CD4-positive, CD25-positive, alpha-beta regulatory T cell (primary cell): ENCODE results near the gene HAT1. TPM values are rescaled to one million over a fixed set of nuclear protein-coding genes. Genes with fewer than 3 reads are reported as not detected.
"Not testable (repeated sequence)": the region's sequence is repeated elsewhere in the genome, so short reads cannot be mapped to it uniquely, and the experiment has no call there.

ENCODE experiments used
- ATAC-seq, 2 donors: fragments of 150-1000 bp; cut with Tn5 transposase; one replicate each; pipeline ENCODE4 v1.10.0; 2021; ENCODE audit warnings: low read depth in 2 of 2, moderate number of reproducible peaks in 2 of 2, moderate library complexity in 1 of 2
- DNase-seq, 3 donors: peaks; one replicate each; pipeline versions ENCODE4 v3.0.0 to v3.0.0-alpha.2; 2012 to 2022; ENCODE audit warnings: mixed read lengths in 1 of 3
- H3K27ac ChIP-seq: one replicate; pipeline ENCODE4 v1.7.0; 2013; ENCODE audit warnings: mild to moderate bottlenecking, low read length; ENCODE audit not compliant: insufficient read depth, poor library complexity, severe bottlenecking
- H3K27me3 ChIP-seq: one replicate; pipeline ENCODE4 v1.7.0; 2013; ENCODE audit warnings: low read length; ENCODE audit not compliant: control insufficient read depth, insufficient read depth
- H3K36me3 ChIP-seq: one replicate; pipeline ENCODE4 v1.7.0; 2013; ENCODE audit warnings: mild to moderate bottlenecking, low read length, moderate library complexity; ENCODE audit not compliant: control insufficient read depth, insufficient read depth
- H3K4me1 ChIP-seq: 2 replicates; pipeline ENCODE4 v1.7.0; 2013; ENCODE audit warnings: mild to moderate bottlenecking, low read length; ENCODE audit not compliant: insufficient read depth, control insufficient read depth, poor library complexity, severe bottlenecking
- H3K4me3 ChIP-seq: one replicate; pipeline ENCODE4 v1.7.0; 2013; ENCODE audit warnings: low read depth, mild to moderate bottlenecking, low read length, moderate library complexity
- H3K9me3 ChIP-seq, 2 experiments: 1 replicate in 1 of 2; 2 replicates in 1 of 2; pipeline ENCODE4 v1.7.0; 2013; ENCODE audit warnings: low read length in 2 of 2, mild to moderate bottlenecking in 1 of 2, moderate library complexity in 1 of 2; ENCODE audit not compliant: control insufficient read depth in 2 of 2
- H3K27ac Mint-ChIP-seq, 3 donors: one replicate each; pipeline ENCODE4 v1.8.0; 2020 to 2022; ENCODE audit warnings: mild to moderate bottlenecking in 3 of 3, mixed read lengths in 3 of 3, moderate library complexity in 2 of 3
- H3K27me3 Mint-ChIP-seq: one replicate; pipeline ENCODE4 v1.8.0; 2022; ENCODE audit warnings: mild to moderate bottlenecking, mixed read lengths
- H3K36me3 Mint-ChIP-seq: one replicate; pipeline ENCODE4 v1.8.0; 2020; ENCODE audit warnings: mixed read lengths
- H3K4me1 Mint-ChIP-seq, 4 donors: one replicate each; pipeline ENCODE4 v1.8.0; 2020 to 2022; ENCODE audit warnings: mixed read lengths in 4 of 4, mild to moderate bottlenecking in 1 of 4
- H3K4me3 Mint-ChIP-seq, 4 donors: one replicate each; pipeline ENCODE4 v1.8.0; 2020 to 2022; ENCODE audit warnings: mild to moderate bottlenecking in 4 of 4, mixed read lengths in 4 of 4, moderate library complexity in 3 of 4
- H3K9me3 Mint-ChIP-seq, 7 donors: one replicate each; pipeline ENCODE4 v1.8.0; 2020 to 2022; ENCODE audit warnings: mixed read lengths in 7 of 7, mild to moderate bottlenecking in 3 of 7, moderate library complexity in 2 of 7
- polyA plus RNA-seq, 4 donors: library from polyadenylated mRNA; unstranded; fragments of 300-500 nt; fragmentation: Illumina TruSeq; gene quantifications; one replicate each; pipeline ENCODE4 v1.2.3, GENCODE V29; 2021
- total RNA-seq: library from RNA; stranded (reverse); gene quantifications from one replicate; pipeline ENCODE4 v1.2.3, GENCODE V29; 2022

HAT1 gene
- total and polyA plus RNA-seq, 5 donors from 2014 or later = 28.7 to 83.0 (median 79.2) TPM

GRCh38 chr2:171899623-171900282 is 22.5 kb upstream of the HAT1 start:
- H3K36me3 Mint-ChIP-seq, DNase-seq, H3K9me3 ChIP-seq, H3K4me3 Mint-ChIP-seq, H3K27me3 ChIP-seq, H3K4me1 ChIP-seq, ATAC-seq, H3K4me3 ChIP-seq, H3K27ac ChIP-seq, H3K36me3 ChIP-seq, H3K9me3 Mint-ChIP-seq, H3K27ac Mint-ChIP-seq: not testable (repeated sequence)
- peaks cover 0 to 11% (median 2%) of the 10 kb centered on the region in 4 donors for H3K4me1 Mint-ChIP-seq
- peaks cover 20% of the 10 kb centered on the region for H3K27me3 Mint-ChIP-seq

DNA sequence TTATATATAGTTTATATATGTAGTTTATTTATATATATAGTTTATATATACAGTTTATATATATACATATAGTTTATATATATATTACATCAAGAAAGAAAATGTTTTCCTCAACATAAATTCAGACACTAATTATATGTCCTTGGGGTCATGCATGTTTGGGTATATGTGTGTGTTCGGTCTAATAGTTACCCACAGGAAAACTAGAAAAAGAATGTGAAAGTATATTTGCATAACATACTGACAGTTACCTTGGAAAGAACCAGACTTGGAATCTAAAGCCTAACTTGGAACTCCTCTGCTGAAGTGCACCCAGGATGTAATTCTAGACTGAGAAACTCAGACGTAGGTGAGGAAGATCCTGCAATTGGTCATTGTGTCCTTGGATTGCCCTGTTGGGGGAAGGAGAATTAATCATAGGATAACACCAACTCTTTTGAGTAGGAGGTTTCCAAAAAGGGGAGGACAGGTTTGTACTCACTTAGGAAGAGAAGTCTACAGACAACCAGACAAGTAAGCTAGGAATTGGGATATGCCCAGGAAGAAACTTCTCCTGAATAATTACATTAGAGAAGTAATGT is 19.3 kb upstream of the HAT1 start:
- Mint-ChIP-seq H3K36me3 (no peaks in the 10 kb centered on the region), H3K9me3 (no peaks in the 10 kb centered on the region), H3K27me3 (peaks cover 13% of the 10 kb centered on the region), H3K27ac (no peak overlapping the region), H3K4me1 (no peaks in the 10 kb centered on the region), H3K4me3 (no peak overlapping the region)
- peaks cover 0 to 2% of the 10 kb centered on the region in 2 experiments for H3K9me3 ChIP-seq
- no peak for ATAC-seq
- no peaks in the 10 kb centered on the region for H3K36me3 ChIP-seq
- no peak overlapping the region for H3K4me3 ChIP-seq
- H3K27ac ChIP-seq = no peak overlapping the region
- H3K27me3 ChIP-seq = peaks cover 3% of the 10 kb centered on the region
- DNase-seq = no peak
- no peaks in the 10 kb centered on the region for H3K4me1 ChIP-seq

DNA sequence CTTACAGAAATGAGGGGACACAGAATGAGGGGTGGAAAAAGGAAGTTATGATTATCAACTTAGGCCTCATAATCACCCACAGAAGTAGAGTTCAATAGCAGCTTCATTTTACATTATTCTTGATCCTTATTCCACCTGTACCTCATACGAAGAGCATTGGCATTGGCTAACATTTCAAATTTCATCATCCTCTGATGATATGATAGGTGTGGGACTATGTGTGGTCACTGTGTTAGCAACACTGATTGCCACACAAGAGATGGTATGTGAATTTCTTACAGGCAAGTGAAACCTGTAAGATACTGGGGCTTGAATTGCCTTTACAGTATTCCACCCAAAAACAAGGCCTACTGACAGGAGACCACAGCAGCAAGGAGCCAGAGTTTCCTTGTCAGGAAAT is 14.0 kb upstream of the HAT1 start:
- ATAC-seq (no peak), DNase-seq (no peak)
- Mint-ChIP-seq H3K4me3 (no peak overlapping the region), H3K4me1 (no peaks in the 10 kb centered on the region), H3K9me3 (no peaks in the 10 kb centered on the region), H3K36me3 (no peaks in the 10 kb centered on the region), H3K27ac (peak overlapping the region in 1 of 3 donors; percentile 57), H3K27me3 (peaks cover 11% of the 10 kb centered on the region)
- Histone ChIP-seq H3K9me3 (no peaks in the 10 kb centered on the region), H3K4me1 (no peaks in the 10 kb centered on the region), H3K4me3 (no peak overlapping the region), H3K36me3 (no peaks in the 10 kb centered on the region), H3K27ac (no peak overlapping the region), H3K27me3 (peaks cover 3% of the 10 kb centered on the region)

GRCh38 chr2:171909266-171909665 is 13.0 kb upstream of the HAT1 start:
- Histone ChIP-seq H3K9me3 (no peaks in the 10 kb centered on the region), H3K4me1 (no peaks in the 10 kb centered on the region), H3K4me3 (no peak overlapping the region), H3K27me3 (peaks cover 2% of the 10 kb centered on the region), H3K27ac (no peak overlapping the region), H3K36me3 (no peaks in the 10 kb centered on the region)
- no peak for ATAC-seq
- Mint-ChIP-seq H3K27me3 (peaks cover 6% of the 10 kb centered on the region), H3K36me3 (no peaks in the 10 kb centered on the region), H3K4me1 (no peaks in the 10 kb centered on the region), H3K9me3 (no peaks in the 10 kb centered on the region), H3K4me3 (no peak overlapping the region), H3K27ac (no peak overlapping the region)
- DNase-seq = no peak

DNA sequence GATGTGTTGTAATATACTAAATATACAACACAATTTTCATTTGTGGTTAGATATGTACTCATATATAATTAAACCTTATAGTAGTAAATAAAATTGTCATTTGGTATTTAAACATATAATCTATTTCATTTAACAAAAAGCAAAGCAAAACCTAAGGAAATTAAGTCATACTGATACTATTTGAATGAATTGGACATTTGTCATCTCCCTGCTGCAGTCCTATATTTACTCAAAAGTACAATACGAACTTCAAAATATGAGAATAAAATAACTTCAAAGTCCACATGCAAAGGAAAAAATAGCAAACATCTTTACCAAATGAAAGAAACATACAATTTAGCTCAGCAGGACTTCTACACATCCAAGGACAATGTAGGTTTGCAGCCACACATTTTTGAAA is 11.8 kb upstream of the HAT1 start:
- Mint-ChIP-seq H3K4me3 (no peak overlapping the region), H3K9me3 (no peaks in the 10 kb centered on the region), H3K36me3 (no peaks in the 10 kb centered on the region), H3K4me1 (no peaks in the 10 kb centered on the region), H3K27ac (no peak overlapping the region), H3K27me3 (peaks cover 8% of the 10 kb centered on the region)
- H3K36me3 ChIP-seq = no peaks in the 10 kb centered on the region
- H3K27me3 ChIP-seq = no peaks in the 10 kb centered on the region
- DNase-seq (no peak), ATAC-seq (no peak)
- no peak overlapping the region for H3K27ac ChIP-seq
- no peaks in the 10 kb centered on the region for H3K4me1 ChIP-seq
- no peak overlapping the region for H3K4me3 ChIP-seq
- H3K9me3 ChIP-seq = no peaks in the 10 kb centered on the region

GRCh38 chr2:171913517-171913916 is 8.7 kb upstream of the HAT1 start:
- H3K4me3 ChIP-seq = no peak overlapping the region
- H3K27me3 ChIP-seq = no peaks in the 10 kb centered on the region
- H3K27ac ChIP-seq = no peak overlapping the region
- no peak overlapping the region for H3K27ac Mint-ChIP-seq
- no peaks in the 10 kb centered on the region for H3K4me1 Mint-ChIP-seq
- no peak for ATAC-seq
- H3K27me3 Mint-ChIP-seq = peaks cover 12% of the 10 kb centered on the region
- H3K4me3 Mint-ChIP-seq = no peak overlapping the region
- H3K36me3 Mint-ChIP-seq = no peaks in the 10 kb centered on the region
- no peaks in the 10 kb centered on the region for H3K9me3 ChIP-seq
- no peaks in the 10 kb centered on the region for H3K4me1 ChIP-seq
- DNase-seq = no peak
- no peaks in the 10 kb centered on the region for H3K36me3 ChIP-seq
- no peaks in the 10 kb centered on the region for H3K9me3 Mint-ChIP-seq

GRCh38 chr2:171919453-171919852 is 2.8 kb upstream of the HAT1 start:
- Mint-ChIP-seq H3K4me1 (peaks cover 7 to 30% (median 18%) of the 10 kb centered on the region in 4 donors), H3K9me3 (no peaks in the 10 kb centered on the region), H3K27ac (no peak overlapping the region), H3K36me3 (no peaks in the 10 kb centered on the region), H3K4me3 (no peak overlapping the region), H3K27me3 (peaks cover 4% of the 10 kb centered on the region)
- no peak for DNase-seq
- Histone ChIP-seq H3K4me3 (no peak overlapping the region), H3K27ac (no peak overlapping the region), H3K4me1 (peaks cover 22% of the 10 kb centered on the region), H3K9me3 (no peaks in the 10 kb centered on the region), H3K27me3 (no peaks in the 10 kb centered on the region), H3K36me3 (no peaks in the 10 kb centered on the region)
- no peak for ATAC-seq

DNA sequence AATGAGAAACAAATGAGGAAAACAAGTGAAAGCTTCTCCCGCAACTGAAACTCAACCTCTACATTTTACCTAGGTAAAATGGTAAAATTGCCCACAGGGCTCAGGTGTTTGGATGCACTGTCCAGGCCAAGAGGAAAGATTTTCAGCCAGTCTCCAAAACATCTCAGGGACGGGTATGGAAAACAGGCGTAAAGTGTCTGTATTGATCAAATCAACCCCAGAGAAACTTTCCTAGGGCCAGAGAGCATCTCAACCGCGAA is 361 bp upstream of the HAT1 start:
- Mint-ChIP-seq H3K9me3 (no peaks in the 10 kb centered on the region), H3K36me3 (peaks cover 4% of the 10 kb centered on the region), H3K27me3 (no peaks in the 10 kb centered on the region), H3K4me3 (peak overlapping the region; percentile 90 to 100 (median 99)), H3K27ac (peak overlapping the region; percentile 96 to 100 (median 98)), H3K4me1 (peaks cover 20 to 46% (median 34%) of the 10 kb centered on the region in 4 donors)
- Histone ChIP-seq H3K4me3 (peak overlapping the region; percentile 75), H3K36me3 (peaks cover 5% of the 10 kb centered on the region), H3K27ac (peak overlapping the region; percentile 94), H3K27me3 (no peaks in the 10 kb centered on the region), H3K9me3 (no peaks in the 10 kb centered on the region), H3K4me1 (peaks cover 22% of the 10 kb centered on the region)
- DNase-seq (no peak), ATAC-seq (peak in 1 of 2 donors; percentile 2)
